IgD-negative memory B cell (primary cell): ENCODE measurements around the gene PDGFD. TPM values are rescaled to one million over a fixed set of nuclear protein-coding genes. Genes with fewer than 3 reads are reported as not detected.

Experiments used
- H3K27ac Mint-ChIP-seq, 3 donors: one replicate each; pipeline ENCODE4 v1.8.0; 2020 to 2022; ENCODE audit warnings: mild to moderate bottlenecking in 3 of 3, mixed read lengths in 3 of 3, moderate library complexity in 1 of 3
- H3K27me3 Mint-ChIP-seq: one replicate; pipeline ENCODE4 v1.8.0; 2021; ENCODE audit warnings: mixed read lengths
- H3K36me3 Mint-ChIP-seq: one replicate; pipeline ENCODE4 v1.8.0; 2020; ENCODE audit warnings: mild to moderate bottlenecking, mixed read lengths
- H3K4me1 Mint-ChIP-seq, 3 donors: one replicate each; pipeline ENCODE4 v1.8.0; 2020 to 2022; ENCODE audit warnings: mixed read lengths in 3 of 3, mild to moderate bottlenecking in 1 of 3
- H3K4me3 Mint-ChIP-seq, 4 donors: one replicate each; pipeline ENCODE4 v1.8.0; 2020 to 2022; ENCODE audit warnings: mild to moderate bottlenecking in 4 of 4, mixed read lengths in 4 of 4, moderate library complexity in 3 of 4
- H3K9me3 Mint-ChIP-seq, 3 donors: one replicate each; pipeline ENCODE4 v1.8.0; 2020 to 2021; ENCODE audit warnings: mixed read lengths in 3 of 3, mild to moderate bottlenecking in 1 of 3
- polyA plus RNA-seq: library from polyadenylated mRNA; unstranded; fragments of 300-500 nt; fragmentation: Illumina TruSeq; gene quantifications from one replicate; pipeline ENCODE4 v1.2.3, GENCODE V29; 2021

Gene PDGFD
- polyA plus RNA-seq, 1 donor from 2014 or later: 2.3 TPM

DNA sequence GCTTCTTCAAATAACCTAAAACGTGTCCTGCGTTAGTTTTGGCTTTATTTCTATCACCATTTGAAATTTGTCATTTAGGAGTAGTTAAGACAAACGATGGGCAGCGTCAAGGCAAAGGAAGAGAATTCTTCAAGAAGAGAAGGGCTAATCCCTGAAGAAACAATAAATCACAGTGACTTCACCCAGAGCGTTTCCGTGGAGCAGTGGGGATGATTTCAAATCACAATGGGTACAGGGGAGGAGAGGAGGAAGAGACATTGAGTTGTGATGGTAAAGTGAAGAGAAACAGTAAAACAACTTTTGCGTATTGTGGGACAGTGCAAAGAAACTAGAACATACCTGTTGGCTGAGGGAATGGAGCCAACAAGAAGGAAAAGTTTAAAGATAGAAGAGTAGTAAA, 9.7 kb downstream of the PDGFD start:
- Mint-ChIP-seq H3K9me3 (no peaks in the 10 kb centered on the region), H3K27me3 (no peaks in the 10 kb centered on the region), H3K36me3 (peaks cover 3% of the 10 kb centered on the region), H3K4me3 (no peak overlapping the region), H3K4me1 (peaks cover 3 to 9% (median 5%) of the 10 kb centered on the region in 3 donors), H3K27ac (no peak overlapping the region)

DNA sequence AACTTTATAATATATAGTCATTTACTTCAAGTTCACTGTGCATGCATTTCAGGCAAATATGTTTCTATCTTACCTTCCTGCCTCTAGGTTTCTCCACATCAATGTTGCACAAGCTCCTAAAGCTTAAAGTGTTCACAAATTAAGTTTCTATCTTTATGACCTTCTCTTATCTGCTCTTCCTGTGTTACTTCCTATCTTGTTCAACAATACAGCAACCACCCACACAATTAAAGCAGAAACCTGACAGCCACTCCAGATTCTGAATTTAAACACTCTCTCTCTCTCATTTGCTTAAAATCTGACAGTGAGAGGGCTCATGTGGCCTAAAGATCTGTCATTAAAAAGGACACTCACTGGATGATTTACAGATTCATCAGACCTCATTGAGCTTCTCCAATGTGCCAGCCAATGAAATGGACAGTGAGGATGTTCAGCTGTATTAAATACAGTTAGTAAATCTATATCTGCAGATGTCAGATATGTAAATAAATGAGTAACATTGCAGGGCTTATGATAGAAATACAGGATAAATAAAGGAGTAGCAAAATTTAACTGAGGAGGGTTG, 10.9 kb downstream of the PDGFD start:
- H3K4me3 Mint-ChIP-seq: peak overlapping the region in 2 of 4 donors; percentile 7 to 31
- H3K9me3 Mint-ChIP-seq: no peaks in the 10 kb centered on the region
- no peaks in the 10 kb centered on the region for H3K27me3 Mint-ChIP-seq
- no peaks in the 10 kb centered on the region for H3K36me3 Mint-ChIP-seq
- H3K27ac Mint-ChIP-seq: no peak overlapping the region
- peaks cover 5 to 9% (median 5%) of the 10 kb centered on the region in 3 donors for H3K4me1 Mint-ChIP-seq

DNA sequence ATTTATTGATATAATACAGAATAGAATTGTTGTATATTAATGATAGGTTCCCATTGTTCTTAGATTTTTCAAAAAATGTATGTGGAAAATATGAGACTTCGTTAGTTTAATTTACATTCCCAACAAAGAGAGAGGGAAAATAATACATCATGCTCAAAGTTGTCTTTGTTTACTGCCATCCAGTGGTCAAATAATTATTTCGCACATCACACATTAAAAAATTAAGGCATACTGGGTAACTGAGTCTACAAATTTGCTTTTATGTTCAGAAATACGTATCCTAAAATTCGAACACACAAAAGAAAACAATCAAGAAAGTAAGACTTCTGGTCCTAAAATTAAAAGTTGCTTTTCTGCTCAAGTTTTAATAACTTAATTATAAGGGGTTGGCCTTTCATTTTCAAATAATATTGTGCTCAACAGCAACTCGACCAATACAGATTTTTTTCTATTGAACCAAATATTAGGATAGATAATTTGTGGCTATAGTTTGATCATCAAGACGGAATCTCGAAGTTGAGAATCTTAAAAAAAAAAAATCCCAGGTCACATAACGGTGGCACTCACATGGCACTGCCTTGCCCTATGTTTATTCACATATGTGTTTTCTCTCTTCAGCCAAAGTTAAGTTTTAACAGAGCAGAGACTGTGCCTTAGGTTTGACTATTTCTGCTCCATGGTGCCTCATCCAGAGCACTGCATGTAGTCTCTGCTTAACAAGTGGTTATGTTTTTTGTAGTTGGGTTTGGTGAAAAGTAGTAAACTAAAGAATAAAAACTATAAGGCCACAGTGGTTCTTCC, 12.3 kb downstream of the PDGFD start:
- Mint-ChIP-seq H3K27ac (no peak overlapping the region), H3K9me3 (no peaks in the 10 kb centered on the region), H3K4me1 (peaks cover 5 to 9% (median 5%) of the 10 kb centered on the region in 3 donors), H3K4me3 (peak overlapping the region in 1 of 4 donors; percentile 44), H3K36me3 (no peaks in the 10 kb centered on the region), H3K27me3 (no peaks in the 10 kb centered on the region)

DNA sequence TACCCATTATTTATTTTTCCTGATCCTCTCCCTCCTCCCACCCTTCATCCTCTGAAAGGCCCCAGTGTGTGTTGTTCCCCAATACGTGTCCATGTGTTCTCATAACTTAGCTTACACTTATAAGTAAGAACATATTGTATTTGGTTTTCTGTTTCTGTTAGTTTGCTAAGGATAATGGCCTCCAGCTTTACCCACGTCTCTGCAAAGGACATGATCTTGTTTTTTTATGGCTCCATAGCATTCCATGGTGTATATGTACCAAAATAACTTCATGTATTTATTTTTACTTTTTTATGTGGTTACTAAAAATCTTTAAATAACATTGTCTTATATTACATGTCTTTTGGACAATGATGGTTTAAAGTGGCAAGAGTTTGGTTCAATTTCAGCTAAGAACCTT, 15.2 kb downstream of the PDGFD start:
- Mint-ChIP-seq H3K4me3 (no peak overlapping the region), H3K27ac (no peak overlapping the region), H3K9me3 (no peaks in the 10 kb centered on the region), H3K4me1 (peaks cover 5 to 9% (median 5%) of the 10 kb centered on the region in 3 donors), H3K27me3 (no peaks in the 10 kb centered on the region), H3K36me3 (no peaks in the 10 kb centered on the region)

DNA sequence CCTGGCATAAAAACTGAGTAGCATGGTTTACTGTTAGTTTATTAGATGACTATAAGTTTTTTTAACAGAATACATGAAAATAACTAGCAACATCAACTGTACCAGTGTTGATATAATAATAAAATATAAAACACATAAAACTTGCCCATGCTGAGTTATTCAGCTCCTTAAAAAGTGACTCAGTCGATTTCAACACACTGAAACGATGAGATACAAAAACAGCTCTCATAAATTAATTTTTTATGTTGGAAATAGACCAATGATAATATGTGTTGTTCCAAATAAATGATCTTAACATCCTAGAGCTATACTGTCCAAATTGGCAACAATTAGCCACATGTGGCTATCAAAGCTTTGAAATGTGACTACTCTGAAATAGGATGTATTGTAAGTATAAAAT, 15.9 kb downstream of the PDGFD start:
- no peak overlapping the region for H3K27ac Mint-ChIP-seq
- H3K27me3 Mint-ChIP-seq: no peaks in the 10 kb centered on the region
- no peaks in the 10 kb centered on the region for H3K9me3 Mint-ChIP-seq
- no peaks in the 10 kb centered on the region for H3K36me3 Mint-ChIP-seq
- H3K4me1 Mint-ChIP-seq: peaks cover 4 to 5% (median 4%) of the 10 kb centered on the region in 3 donors
- no peak overlapping the region for H3K4me3 Mint-ChIP-seq

DNA sequence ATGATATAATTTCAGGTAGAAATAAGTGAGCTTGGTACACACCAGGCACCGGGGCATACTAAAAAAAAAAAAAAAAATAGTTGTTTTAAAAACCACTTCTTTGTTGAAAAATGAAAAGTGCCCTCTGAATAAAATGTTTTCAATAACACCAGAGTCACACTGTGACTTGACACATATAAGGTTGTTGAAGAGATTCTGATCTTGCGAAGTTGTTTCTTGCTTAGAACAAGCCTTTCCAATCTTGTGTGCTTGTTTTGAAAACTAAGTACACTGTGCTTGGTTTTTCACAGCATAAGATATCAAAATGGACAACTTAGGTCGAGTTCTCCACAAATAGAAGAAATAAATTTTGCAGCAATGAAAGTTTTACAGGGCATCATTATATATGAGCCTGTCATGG, 17.0 kb downstream of the PDGFD start:
- no peak overlapping the region for H3K27ac Mint-ChIP-seq
- H3K4me3 Mint-ChIP-seq: no peak overlapping the region
- H3K4me1 Mint-ChIP-seq: peaks cover 0 to 2% (median 2%) of the 10 kb centered on the region in 3 donors
- H3K36me3 Mint-ChIP-seq: no peaks in the 10 kb centered on the region
- H3K27me3 Mint-ChIP-seq: no peaks in the 10 kb centered on the region
- no peaks in the 10 kb centered on the region for H3K9me3 Mint-ChIP-seq

DNA sequence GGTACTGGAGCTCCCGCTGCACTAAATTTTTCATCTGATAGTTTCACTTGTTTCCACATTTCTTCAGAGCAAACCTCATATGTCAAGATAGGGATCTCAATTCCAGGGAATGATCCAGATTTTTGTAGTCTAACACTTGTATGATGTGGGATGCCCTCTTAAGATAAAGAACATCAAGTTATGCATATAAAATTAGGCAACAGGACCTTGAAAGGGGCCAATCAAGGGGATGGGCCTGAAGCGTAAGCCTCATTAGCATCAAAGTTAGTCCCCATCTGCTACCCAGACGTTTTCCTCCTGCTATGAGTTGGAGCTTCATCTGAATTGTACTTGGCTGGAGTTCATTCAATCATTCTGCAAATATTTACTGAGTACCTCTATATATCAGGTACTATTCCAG, 17.5 kb downstream of the PDGFD start:
- Mint-ChIP-seq H3K27ac (no peak overlapping the region), H3K4me1 (peaks cover 0 to 2% (median 0%) of the 10 kb centered on the region in 3 donors), H3K36me3 (no peaks in the 10 kb centered on the region), H3K4me3 (no peak overlapping the region), H3K27me3 (no peaks in the 10 kb centered on the region), H3K9me3 (no peaks in the 10 kb centered on the region)

DNA sequence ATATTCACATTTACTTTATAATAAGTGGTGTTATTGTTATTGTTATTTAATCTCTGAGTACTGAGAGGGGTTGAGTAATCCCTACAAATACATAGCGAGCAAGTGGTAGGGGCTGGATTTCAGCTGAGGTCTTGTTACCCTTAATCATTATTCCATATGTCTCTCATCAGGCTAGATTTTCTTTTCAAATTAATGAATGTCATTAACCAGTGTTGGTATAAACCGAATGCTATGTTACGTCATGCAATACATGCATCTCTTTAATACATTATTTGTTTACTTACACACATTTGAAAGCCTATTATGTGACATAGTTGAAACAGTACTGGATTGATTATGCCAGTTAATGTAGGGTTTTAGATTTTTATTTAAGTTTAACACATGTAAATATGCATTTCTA, 18.9 kb downstream of the PDGFD start:
- Mint-ChIP-seq H3K27ac (no peak overlapping the region), H3K27me3 (no peaks in the 10 kb centered on the region), H3K9me3 (no peaks in the 10 kb centered on the region), H3K4me1 (peaks cover 0 to 2% (median 0%) of the 10 kb centered on the region in 3 donors), H3K36me3 (no peaks in the 10 kb centered on the region), H3K4me3 (no peak overlapping the region)

DNA sequence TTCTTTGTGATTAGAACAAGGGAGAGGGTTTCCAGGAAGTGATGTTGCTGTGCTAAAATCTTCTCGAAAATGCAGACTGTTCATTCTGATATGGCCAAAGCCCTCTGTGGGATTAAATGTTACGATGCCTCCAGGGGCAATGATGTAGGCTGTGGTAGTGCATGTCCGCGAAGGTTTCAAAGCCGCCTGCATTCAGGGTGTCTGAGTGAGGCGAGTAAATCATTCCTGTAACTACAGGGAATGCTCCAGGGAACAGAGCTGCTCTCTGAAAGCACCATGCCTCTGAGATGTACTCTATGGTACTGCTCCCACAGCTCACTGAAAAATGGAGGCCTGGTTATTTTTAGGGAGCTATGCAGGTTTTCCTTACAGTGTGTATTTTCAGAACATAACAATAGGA, 21.2 kb downstream of the PDGFD start:
- H3K27me3 Mint-ChIP-seq: no peaks in the 10 kb centered on the region
- no peaks in the 10 kb centered on the region for H3K36me3 Mint-ChIP-seq
- no peak overlapping the region for H3K4me3 Mint-ChIP-seq
- H3K27ac Mint-ChIP-seq: no peak overlapping the region
- H3K9me3 Mint-ChIP-seq: no peaks in the 10 kb centered on the region
- H3K4me1 Mint-ChIP-seq: no peaks in the 10 kb centered on the region

DNA sequence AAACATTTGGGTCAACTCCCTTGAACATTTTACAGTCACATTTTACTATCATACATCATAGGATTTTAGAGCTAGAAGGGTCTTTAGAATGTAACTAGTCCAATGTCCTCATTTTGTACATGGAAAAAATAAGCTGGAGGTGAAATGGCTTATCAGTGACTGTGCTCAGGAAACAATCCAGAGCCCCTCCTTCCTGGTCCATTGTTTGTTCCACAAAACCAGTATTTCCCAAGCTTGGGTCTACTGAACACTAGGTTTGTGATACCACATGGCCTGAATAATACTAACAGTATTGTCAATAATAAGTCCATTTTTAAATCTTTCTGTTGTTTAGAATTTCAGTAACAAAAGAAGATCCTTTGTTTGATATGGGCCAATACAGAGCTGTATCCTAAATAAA, 27.1 kb downstream of the PDGFD start:
- H3K4me3 Mint-ChIP-seq: no peak overlapping the region
- no peaks in the 10 kb centered on the region for H3K4me1 Mint-ChIP-seq
- no peaks in the 10 kb centered on the region for H3K9me3 Mint-ChIP-seq
- no peaks in the 10 kb centered on the region for H3K36me3 Mint-ChIP-seq
- peaks cover 2% of the 10 kb centered on the region for H3K27me3 Mint-ChIP-seq
- H3K27ac Mint-ChIP-seq: peak overlapping the region in 1 of 3 donors; percentile 36

DNA sequence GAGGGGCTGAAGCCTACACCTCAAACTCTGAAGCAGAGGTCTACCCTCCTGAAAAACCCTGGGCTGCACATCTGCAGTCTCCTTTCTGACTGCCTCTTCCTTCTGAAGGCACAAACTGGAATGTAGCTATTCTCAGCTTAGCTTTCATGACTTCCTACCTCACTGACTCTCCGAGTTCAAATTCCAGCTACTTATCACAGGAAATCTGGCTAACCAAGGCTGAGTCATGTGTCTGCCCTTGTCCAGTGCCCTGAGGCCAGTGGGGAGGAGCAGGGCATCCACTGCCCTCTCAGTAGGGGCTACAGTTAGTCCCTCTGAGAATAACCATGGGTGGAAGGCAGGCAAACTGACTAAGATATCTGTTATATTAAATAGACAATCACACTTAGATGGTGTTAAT, 29.2 kb downstream of the PDGFD start:
- H3K9me3 Mint-ChIP-seq: no peaks in the 10 kb centered on the region
- no peaks in the 10 kb centered on the region for H3K36me3 Mint-ChIP-seq
- H3K4me3 Mint-ChIP-seq: no peak overlapping the region
- no peaks in the 10 kb centered on the region for H3K4me1 Mint-ChIP-seq
- H3K27ac Mint-ChIP-seq: no peak overlapping the region
- peaks cover 2% of the 10 kb centered on the region for H3K27me3 Mint-ChIP-seq

DNA sequence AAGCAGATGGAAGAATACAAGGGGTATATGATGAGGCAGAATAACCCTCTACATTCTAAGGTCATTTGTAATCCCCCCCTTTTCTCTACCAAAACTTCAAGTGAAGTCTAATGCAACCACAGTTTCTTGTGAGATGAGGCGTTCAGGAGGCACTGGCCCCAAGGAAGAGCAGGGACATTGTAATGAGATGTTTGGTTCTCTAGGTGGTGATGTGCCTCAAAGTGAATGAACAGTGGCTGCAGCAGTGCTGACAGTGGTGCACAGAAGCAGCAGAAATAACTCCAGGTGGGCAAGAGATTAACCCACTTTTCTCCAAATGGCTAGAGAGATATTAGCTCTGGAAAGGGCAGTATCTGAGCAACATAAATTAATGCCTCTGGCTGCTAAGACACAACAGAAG, 33.8 kb downstream of the PDGFD start:
- H3K4me3 Mint-ChIP-seq: no peak overlapping the region
- no peaks in the 10 kb centered on the region for H3K4me1 Mint-ChIP-seq
- H3K27me3 Mint-ChIP-seq: peaks cover 2% of the 10 kb centered on the region
- no peaks in the 10 kb centered on the region for H3K36me3 Mint-ChIP-seq
- no peak overlapping the region for H3K27ac Mint-ChIP-seq
- H3K9me3 Mint-ChIP-seq: no peaks in the 10 kb centered on the region

DNA sequence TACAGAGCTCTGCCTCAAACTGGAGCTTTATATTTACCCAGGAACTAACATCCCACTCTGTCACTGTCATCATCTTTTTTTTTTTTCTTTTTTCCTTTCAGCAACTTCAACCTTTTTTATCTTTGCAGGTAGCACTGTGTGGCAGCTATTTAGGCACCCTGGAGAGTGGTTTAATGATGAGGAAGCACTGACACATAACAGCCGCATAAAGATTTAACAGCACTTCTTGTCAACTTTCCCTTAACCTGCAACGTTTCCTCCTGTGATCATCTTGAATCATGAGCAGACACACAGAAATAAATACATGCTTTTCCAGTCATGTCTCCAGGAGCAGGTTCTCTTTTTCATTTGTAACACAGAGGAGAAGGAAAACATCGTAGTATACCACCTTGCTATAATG, 34.8 kb downstream of the PDGFD start:
- Mint-ChIP-seq H3K4me3 (no peak overlapping the region), H3K27ac (no peak overlapping the region), H3K9me3 (no peaks in the 10 kb centered on the region), H3K36me3 (no peaks in the 10 kb centered on the region), H3K4me1 (no peaks in the 10 kb centered on the region), H3K27me3 (no peaks in the 10 kb centered on the region)

DNA sequence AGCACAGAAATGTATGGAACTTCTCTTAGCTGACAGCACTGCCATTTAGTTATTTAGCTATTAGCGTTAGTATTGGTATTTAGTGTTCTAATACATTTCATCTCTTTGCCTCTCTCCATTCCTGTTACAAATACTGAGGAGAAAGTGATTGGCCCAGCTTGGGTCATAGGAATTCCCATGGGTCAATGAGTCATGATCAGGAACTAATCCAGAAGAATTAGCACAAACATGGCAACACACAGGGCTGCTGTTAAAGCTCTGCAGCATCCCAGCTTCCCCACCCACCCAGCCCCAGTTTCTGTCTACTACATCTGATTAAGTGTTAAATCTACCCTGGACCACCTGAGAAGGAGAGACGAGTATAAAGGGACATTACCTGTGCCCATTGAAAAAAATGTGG, 36.1 kb downstream of the PDGFD start:
- Mint-ChIP-seq H3K36me3 (no peaks in the 10 kb centered on the region), H3K27ac (no peak overlapping the region), H3K4me3 (no peak overlapping the region), H3K4me1 (no peaks in the 10 kb centered on the region), H3K9me3 (no peaks in the 10 kb centered on the region), H3K27me3 (no peaks in the 10 kb centered on the region)

DNA sequence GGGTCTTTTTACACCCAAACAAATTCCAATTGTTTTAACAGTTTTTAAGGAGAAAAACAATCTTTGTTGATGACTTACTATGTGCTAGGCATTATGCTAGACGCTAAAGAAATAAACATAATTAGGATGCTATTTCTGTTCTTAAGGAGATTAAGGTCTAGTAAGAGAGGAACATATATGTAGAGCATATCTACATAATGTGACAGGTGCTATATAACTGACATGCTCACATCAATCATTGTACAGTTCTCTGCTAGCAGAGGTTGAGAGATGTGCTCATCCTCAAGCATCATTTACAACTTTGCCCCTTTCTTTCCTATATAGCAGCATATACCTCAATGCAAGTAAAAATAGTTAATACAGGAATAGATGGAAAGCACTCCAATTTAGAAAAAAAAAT, 37.5 kb downstream of the PDGFD start:
- no peaks in the 10 kb centered on the region for H3K4me1 Mint-ChIP-seq
- H3K36me3 Mint-ChIP-seq: no peaks in the 10 kb centered on the region
- H3K27ac Mint-ChIP-seq: peak overlapping the region in 1 of 3 donors; percentile 7
- H3K9me3 Mint-ChIP-seq: no peaks in the 10 kb centered on the region
- H3K4me3 Mint-ChIP-seq: no peak overlapping the region
- H3K27me3 Mint-ChIP-seq: no peaks in the 10 kb centered on the region

DNA sequence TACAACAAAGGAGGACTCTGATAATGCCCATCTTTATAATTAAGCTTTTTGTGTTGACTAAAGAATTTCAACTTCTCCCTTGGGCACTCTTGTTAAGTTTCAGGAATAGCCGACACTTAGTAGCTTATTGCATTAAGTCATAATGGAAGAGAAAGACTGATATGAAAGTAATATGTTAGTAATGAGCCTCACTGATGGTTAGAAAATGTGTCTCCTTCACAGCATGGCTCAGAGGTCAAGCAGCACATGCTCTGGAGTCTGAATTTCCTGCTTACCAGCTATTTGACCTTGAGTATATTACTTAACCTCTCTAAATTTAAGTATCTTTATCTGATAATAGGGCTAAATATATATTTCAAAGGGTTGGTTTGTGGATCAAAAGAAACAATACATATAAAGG, 39.0 kb downstream of the PDGFD start:
- Mint-ChIP-seq H3K4me1 (no peaks in the 10 kb centered on the region), H3K27ac (no peak overlapping the region), H3K27me3 (no peaks in the 10 kb centered on the region), H3K4me3 (no peak overlapping the region), H3K36me3 (no peaks in the 10 kb centered on the region), H3K9me3 (no peaks in the 10 kb centered on the region)
